ENCODE data around the gene ANO3.

The ANO3 gene

DNA sequence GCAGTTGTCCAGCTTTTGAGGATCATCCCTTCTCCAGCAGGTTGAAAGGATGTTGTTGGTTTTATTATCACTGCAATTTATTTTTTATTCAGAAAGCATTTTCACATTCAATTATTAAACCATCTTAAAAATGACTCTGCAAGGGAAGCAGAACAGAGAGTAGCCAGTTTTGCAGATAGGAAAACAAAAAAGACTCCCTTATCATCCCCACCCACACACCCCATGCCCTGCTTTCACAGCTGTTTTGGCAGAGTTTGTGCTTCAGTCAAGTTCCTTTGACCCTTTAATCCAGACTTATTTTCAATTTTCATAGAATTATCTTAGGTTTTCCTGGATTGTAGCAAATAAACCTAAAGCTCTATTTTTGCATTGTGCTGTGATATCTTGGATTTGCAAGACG, 195.8 kb downstream of the ANO3 start:
- Histone ChIP-seq H3K4me1 (ENCODE audit: control insufficient read depth, low read length) (no peaks in the 10 kb centered on the region), H3K4me2 (ENCODE audit: low read length) (no peak overlapping the region), H3K9me3 (ENCODE audit: control insufficient read depth, insufficient read depth, low read length) (no peaks in the 10 kb centered on the region), H4K20me1 (ENCODE audit: control insufficient read depth, insufficient read depth, low read depth, low read length) (no peaks in the 10 kb centered on the region), H3K4me3 (ENCODE audit: low read length) (no peak overlapping the region), H3F3A (ENCODE audit: control insufficient read depth, insufficient read depth) (no peaks in the 10 kb centered on the region), H3K27me3 (ENCODE audit: control insufficient read depth, low read length) (no peaks in the 10 kb centered on the region), H3K9me2 (replicated peaks; ENCODE audit: control insufficient read depth, low read length) (no peaks in the 10 kb centered on the region), H3K79me2 (ENCODE audit: control insufficient read depth, low read length) (no peaks in the 10 kb centered on the region), H3K36me3 (ENCODE audit: control insufficient read depth, low read length) (no peaks in the 10 kb centered on the region), H3K27ac (ENCODE audit: low read depth, low read length) (no peak overlapping the region)
- TF ChIP-seq EZH2phosphoT487 (IDR thresholded peaks at IDR 0.05; ENCODE audit: borderline replicate concordance, low read length) = no peak
- TF ChIP-seq, protein P1, sequence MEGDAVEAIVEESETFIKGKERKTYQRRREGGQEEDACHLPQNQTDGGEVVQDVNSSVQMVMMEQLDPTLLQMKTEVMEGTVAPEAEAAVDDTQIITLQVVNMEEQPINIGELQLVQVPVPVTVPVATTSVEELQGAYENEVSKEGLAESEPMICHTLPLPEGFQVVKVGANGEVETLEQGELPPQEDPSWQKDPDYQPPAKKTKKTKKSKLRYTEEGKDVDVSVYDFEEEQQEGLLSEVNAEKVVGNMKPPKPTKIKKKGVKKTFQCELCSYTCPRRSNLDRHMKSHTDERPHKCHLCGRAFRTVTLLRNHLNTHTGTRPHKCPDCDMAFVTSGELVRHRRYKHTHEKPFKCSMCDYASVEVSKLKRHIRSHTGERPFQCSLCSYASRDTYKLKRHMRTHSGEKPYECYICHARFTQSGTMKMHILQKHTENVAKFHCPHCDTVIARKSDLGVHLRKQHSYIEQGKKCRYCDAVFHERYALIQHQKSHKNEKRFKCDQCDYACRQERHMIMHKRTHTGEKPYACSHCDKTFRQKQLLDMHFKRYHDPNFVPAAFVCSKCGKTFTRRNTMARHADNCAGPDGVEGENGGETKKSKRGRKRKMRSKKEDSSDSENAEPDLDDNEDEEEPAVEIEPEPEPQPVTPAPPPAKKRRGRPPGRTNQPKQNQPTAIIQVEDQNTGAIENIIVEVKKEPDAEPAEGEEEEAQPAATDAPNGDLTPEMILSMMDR (IDR thresholded peaks at IDR 0.05; ENCODE audit: low read depth, low read length, poor library complexity, severe bottlenecking) = no peak

DNA sequence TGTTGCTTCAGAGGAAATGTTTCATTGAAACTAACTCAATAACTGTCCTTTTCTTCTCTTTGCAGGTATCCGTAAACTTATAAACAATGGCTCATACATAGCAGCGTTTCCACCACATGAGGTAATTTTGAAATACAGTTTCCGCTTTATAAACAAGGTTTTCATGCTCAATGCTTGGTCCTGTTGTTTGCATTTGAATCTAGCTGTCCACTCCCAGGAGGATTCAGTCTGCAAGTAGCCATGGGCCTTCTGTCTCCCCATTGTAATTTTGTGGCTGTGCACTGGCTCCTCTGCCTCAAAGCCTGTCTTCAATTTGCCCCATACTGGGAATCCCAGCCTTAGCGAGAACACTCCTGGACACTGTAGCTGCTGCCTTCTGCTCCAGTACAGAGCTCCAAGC, 205.4 kb downstream of the ANO3 start:
- Histone ChIP-seq H3K9me2 (replicated peaks; ENCODE audit: control insufficient read depth, low read length) (no peaks in the 10 kb centered on the region), H3K4me3 (ENCODE audit: low read length) (no peak overlapping the region), H3K36me3 (ENCODE audit: control insufficient read depth, low read length) (no peaks in the 10 kb centered on the region), H3K79me2 (ENCODE audit: control insufficient read depth, low read length) (no peaks in the 10 kb centered on the region), H3K27me3 (ENCODE audit: control insufficient read depth, low read length) (no peaks in the 10 kb centered on the region; the same call in 1 of the 2 replicates), H3K4me2 (ENCODE audit: low read length) (no peak overlapping the region), H3K9me3 (ENCODE audit: control insufficient read depth, insufficient read depth, low read length) (no peaks in the 10 kb centered on the region), H3K27ac (ENCODE audit: low read depth, low read length) (no peak overlapping the region), H4K20me1 (ENCODE audit: control insufficient read depth, insufficient read depth, low read depth, low read length) (no peaks in the 10 kb centered on the region), H3K4me1 (ENCODE audit: control insufficient read depth, low read length) (no peaks in the 10 kb centered on the region), H3F3A (ENCODE audit: control insufficient read depth, insufficient read depth) (no peaks in the 10 kb centered on the region)
- TF ChIP-seq, protein P1 (IDR thresholded peaks at IDR 0.05; ENCODE audit: low read depth, low read length, poor library complexity, severe bottlenecking) = no peak
- TF ChIP-seq EZH2phosphoT487 (IDR thresholded peaks at IDR 0.05; ENCODE audit: borderline replicate concordance, low read length) = no peak

DNA sequence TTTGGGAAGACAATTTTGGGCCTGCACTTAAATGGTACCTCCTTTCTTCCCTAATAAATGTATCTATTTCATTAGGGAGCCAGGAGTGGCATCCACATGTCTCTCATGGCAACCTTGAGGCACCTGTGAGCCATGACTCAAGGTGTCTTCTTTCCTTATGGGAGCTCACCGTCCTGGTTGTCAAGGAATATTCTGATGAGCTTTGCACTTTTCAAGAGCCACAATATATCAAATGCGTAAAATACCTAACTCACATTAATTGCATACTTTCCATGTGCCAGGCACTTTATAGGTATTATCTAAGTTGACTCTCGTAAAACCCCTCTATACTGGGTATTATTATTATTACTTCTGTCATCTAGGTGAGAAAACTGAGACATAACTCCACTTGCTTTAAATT, 207.6 kb downstream of the ANO3 start:
- no peaks in the 10 kb centered on the region for H3K27me3 ChIP-seq (ENCODE audit: control insufficient read depth, low read length)
- no peaks in the 10 kb centered on the region for H3K36me3 ChIP-seq (ENCODE audit: control insufficient read depth, low read length)
- no peaks in the 10 kb centered on the region for H3K4me1 ChIP-seq (ENCODE audit: control insufficient read depth, low read length)
- no peaks in the 10 kb centered on the region for H3K79me2 ChIP-seq (ENCODE audit: control insufficient read depth, low read length)
- no peaks in the 10 kb centered on the region for H3K9me3 ChIP-seq (ENCODE audit: control insufficient read depth, insufficient read depth, low read length)
- no peak overlapping the region for H3K4me3 ChIP-seq (ENCODE audit: low read length)
- no peaks in the 10 kb centered on the region for H3K9me2 ChIP-seq (replicated peaks; ENCODE audit: control insufficient read depth, low read length)
- no peaks in the 10 kb centered on the region for H4K20me1 ChIP-seq (ENCODE audit: control insufficient read depth, insufficient read depth, low read depth, low read length)
- no peaks in the 10 kb centered on the region for H3F3A ChIP-seq (ENCODE audit: control insufficient read depth, insufficient read depth)
- no peak overlapping the region for H3K4me2 ChIP-seq (ENCODE audit: low read length)
- no peak for TF ChIP-seq EZH2phosphoT487 (IDR thresholded peaks at IDR 0.05; ENCODE audit: borderline replicate concordance, low read length)
- TF ChIP-seq, protein P1 (IDR thresholded peaks at IDR 0.05; ENCODE audit: low read depth, low read length, poor library complexity, severe bottlenecking) = no peak
- H3K27ac ChIP-seq (ENCODE audit: low read depth, low read length) = no peak overlapping the region

DNA sequence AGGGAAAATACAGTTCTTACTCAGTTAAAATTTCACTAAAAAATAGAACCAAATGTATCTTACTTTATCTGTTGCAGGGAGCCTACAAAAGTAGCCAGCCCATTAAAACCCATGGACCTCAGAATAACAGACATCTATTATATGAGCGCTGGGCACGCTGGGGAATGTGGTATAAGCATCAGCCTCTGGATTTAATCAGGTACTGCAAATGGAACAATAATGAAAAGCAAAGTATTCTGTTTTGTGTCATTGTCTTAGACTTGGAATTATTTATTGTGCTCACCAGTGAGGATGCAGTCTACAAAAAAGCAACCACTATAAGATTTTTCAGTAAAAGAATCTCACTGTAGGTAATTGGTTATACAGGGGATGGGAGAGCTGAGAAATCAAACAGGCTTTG, 209.9 kb downstream of the ANO3 start:
- no peak for TF ChIP-seq EZH2phosphoT487 (IDR thresholded peaks at IDR 0.05; ENCODE audit: borderline replicate concordance, low read length)
- TF ChIP-seq, protein P1 (IDR thresholded peaks at IDR 0.05; ENCODE audit: low read depth, low read length, poor library complexity, severe bottlenecking) = no peak
- Histone ChIP-seq H3K4me1 (ENCODE audit: control insufficient read depth, low read length) (no peaks in the 10 kb centered on the region), H3K9me3 (ENCODE audit: control insufficient read depth, insufficient read depth, low read length) (no peaks in the 10 kb centered on the region)

More for the DNA sequence above, 209.9 kb downstream of the ANO3 start:
- Histone ChIP-seq H3F3A (ENCODE audit: control insufficient read depth, insufficient read depth) (no peaks in the 10 kb centered on the region), H3K27ac (ENCODE audit: low read depth, low read length) (no peak overlapping the region), H3K4me3 (ENCODE audit: low read length) (no peak overlapping the region), H3K4me2 (ENCODE audit: low read length) (no peak overlapping the region), H4K20me1 (ENCODE audit: control insufficient read depth, insufficient read depth, low read depth, low read length) (no peaks in the 10 kb centered on the region), H3K9me2 (replicated peaks; ENCODE audit: control insufficient read depth, low read length) (no peaks in the 10 kb centered on the region), H3K79me2 (ENCODE audit: control insufficient read depth, low read length) (no peaks in the 10 kb centered on the region), H3K36me3 (ENCODE audit: control insufficient read depth, low read length) (no peaks in the 10 kb centered on the region), H3K27me3 (ENCODE audit: control insufficient read depth, low read length) (no peaks in the 10 kb centered on the region)
